GM21786 (cell line): Measurements from ENCODE around the gene CD247.

Experiments used
- ATAC-seq: cut with Tn5 transposase; IDR thresholded peaks from one replicate; pipeline ENCODE4 v1.9.1; 2021; ENCODE audit not compliant: unreplicated experiment

Gene CD247

DNA sequence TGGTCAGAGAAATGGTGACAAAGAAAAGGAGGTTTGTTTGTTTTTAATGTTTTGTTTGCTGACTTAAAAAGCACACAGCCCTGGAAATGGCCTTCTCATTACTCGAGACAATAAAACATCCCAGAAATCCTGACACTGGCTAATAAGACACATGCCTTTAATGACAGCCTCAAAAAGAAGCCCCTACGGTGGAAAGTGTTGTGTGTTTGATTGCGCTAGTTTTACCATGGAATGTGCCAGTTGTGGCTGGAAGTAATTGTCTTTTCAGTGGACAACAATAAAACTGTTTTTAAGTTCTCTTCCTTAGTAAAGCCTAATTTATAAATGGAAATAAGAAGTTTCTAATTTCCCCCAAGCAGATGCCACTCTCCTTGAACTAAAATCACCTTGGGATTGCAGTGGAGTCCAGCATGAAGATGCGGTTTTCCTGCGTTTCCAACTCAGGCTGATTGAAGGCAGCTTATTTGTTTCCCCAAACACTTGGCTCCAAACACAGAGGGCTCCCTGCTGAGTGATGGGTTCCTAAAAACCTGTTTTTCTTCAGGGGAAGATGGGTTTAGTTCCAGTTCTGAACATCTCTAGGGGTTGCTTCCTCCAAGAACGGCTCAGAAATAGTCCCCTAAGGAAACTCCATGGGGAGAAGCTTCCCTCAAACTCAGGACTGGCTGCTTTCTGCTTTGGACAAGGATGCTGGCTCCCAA, 54.3 kb downstream of the CD247 start:
- no peak for ATAC-seq

GRCh38 chr1:167463080-167463479, 55.2 kb downstream of the CD247 start:
- no peak for ATAC-seq

GRCh38 chr1:167462341-167462740, 56.0 kb downstream of the CD247 start:
- no peak for ATAC-seq

DNA sequence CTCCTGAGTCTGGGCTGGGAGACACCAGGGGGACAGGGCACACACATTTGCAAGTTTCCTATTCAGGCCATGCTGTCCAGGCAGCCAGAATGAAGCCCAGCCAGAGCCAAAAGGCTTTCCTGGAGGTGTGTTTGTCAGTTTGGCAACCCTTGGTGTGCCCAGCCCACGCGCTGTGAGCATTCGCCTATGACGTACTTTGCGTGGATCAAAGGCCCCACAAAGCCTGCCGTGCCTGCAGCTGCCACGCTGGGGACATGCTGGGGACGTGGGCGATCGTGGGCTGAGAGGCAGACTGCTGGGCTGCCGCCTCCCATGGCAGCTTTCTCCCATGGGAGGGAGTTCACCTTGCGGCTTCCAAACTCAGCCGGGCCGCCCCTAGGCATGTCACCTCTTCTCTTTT, 57.5 kb downstream of the CD247 start:
- no peak for ATAC-seq

GRCh38 chr1:167457936-167458584, 60.3 kb downstream of the CD247 start:
- no peak for ATAC-seq

GRCh38 chr1:167456926-167457325, 61.4 kb downstream of the CD247 start:
- no peak for ATAC-seq

- ATAC-seq, result no peak
These were observed 61.8 kb downstream of the CD247 start for GRCh38 chr1:167456524-167456923.

DNA sequence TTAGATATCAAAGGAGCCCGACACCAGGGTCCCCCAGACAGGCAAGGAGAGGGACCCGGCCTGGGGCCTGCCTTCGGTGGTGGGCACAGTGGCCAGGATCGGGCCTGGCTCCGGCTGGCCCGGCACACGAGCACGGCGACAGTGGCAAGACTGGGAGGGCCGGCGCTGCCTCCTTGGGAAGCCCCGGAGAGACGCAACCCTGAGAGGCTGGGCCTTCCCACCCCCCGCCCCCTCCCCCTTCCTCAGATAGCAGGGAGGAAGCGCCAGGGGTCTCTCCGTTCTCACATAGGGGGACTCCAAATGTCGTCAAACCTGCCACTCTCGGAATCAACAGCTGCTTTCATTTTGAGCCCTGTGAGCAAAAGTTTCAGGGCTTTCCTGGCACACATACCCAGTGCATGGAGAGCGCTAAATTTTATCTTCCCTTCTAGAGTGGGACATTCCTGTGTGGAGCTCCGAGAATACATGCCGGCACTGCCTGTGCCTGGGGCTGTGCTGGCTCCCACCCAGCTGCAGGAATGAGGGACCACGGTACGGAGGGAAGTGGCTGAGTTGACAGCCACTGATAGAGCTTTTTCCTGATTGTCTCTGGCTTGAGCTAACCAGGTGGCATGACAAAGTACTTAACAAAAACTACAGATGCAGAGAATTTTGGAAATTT, 62.4 kb downstream of the CD247 start:
- peak; percentile 26 for ATAC-seq

GRCh38 chr1:167454894-167455785, 63.2 kb downstream of the CD247 start:
- peak; percentile 53 for ATAC-seq

DNA sequence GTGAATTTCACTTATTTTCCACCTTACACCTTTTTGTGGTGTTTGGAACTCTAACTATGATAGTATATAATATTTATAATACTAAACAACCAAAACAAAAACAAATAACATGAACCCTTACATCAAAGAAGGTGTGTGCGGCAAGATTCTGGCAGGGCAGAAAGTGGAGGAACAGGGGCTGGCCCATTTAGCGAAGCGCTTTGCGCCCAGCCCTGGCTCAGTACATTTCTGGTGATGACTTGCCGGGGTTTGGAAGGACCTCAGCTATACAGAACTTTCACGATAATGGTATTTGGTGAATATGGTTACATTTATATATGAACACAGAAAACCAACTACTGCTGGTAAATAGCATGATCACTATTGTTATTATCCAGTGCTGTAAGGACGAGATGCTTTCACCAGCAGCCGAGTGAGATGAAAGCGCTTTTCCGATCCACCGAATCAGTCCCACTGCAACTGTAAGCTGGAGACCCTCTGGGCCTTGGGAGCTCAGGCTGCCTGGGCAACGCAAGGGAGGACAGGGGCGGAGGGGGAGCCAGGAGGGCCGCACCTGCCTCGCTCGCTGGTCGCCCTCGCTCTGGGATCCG, 63.9 kb downstream of the CD247 start:
- ATAC-seq, result no peak

GRCh38 chr1:167453123-167453522, 65.2 kb downstream of the CD247 start:
- ATAC-seq, result no peak

DNA sequence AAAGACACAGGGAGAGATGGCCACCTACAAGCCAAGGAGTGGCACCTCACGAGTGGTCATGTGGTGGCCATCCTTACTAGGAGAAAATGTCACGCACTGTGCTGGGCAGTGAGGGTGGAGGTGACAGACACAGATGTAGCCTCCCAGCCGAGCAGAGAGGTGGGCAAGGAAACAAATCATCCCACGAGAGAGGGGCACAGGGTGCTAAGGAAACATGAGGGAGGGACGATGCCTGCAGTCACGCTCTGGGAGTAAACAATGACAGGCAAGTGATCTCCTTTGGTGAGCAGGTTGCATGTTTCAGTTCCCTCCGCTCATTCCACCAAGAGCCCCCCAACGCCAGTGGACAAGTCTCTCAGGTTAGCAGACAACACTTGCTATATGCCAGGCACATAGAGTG, 65.8 kb downstream of the CD247 start:
- ATAC-seq, result no peak

- no peak for ATAC-seq
These were observed 67.5 kb downstream of the CD247 start for GRCh38 chr1:167450843-167451242.

DNA sequence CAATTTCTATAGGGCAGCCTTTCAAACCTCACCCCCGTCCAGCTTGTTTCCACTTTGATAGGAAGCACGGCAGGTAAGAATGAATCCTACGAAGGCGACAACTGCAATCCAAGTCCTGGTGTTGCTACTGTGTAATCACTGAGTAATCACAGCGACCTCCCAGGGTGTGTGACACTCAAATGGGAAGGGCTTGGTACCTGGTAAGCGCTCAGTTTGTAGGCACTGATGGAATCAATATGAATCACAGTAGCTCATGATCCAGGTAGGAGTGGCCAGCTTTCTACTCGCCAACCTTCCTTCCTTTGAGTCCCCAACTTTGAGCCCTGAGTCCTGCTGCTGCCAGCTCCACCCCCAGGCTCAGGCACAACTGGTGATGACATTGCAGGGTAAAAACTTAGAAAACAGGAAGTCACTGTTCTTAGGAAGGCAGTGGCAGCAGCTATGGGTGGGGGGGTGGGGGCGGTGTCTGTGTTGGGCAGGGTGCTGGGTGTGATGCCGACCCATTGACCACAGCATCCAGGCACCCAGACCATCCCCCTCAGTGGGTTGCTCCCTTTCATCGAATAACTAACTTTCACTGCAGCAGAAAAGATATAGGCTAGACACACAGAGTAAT, 70.7 kb downstream of the CD247 start:
- peak; percentile 89 for ATAC-seq

- no peak for ATAC-seq
These were observed 71.4 kb downstream of the CD247 start for GRCh38 chr1:167446966-167447365.

GRCh38 chr1:167443757-167444156, 74.6 kb downstream of the CD247 start:
- no peak for ATAC-seq

- ATAC-seq, result no peak
These were observed 75.3 kb downstream of the CD247 start for GRCh38 chr1:167442854-167443565.

DNA sequence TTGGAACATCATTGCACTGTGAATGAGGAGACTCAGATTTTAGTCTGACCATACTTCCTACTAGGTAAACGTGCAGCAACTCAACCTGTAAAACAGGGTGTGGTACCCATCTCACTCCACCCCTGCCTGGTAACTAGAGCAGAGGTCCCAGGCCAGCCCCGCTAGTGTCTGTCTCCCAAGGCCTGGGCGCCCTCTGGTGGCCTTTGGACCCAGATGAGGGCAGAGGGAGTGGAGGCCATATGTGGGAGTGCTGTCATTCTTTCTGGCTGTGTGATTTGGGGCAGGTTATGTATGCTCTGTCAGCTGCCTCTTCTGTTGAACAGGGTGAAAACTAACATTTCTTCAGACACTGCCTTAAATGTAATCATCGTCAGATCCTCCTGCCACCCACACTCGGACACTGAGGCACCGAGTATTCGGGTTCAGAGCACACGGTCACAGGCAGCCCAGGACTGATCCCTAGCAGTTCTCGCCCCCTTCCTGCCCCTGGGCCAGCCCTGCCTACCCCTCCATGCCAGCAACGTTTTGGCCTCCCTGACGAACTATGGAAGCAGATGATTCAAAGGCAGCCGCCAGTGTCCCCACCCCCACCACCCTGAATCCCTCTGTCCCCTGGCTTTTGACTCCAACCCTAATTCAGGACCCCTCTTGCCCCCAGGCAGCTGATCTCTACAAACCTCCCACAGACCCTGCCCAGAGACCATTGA, 76.0 kb downstream of the CD247 start:
- ATAC-seq, result peak; percentile 88

GRCh38 chr1:167441222-167441621, 77.1 kb downstream of the CD247 start:
- ATAC-seq, result no peak
